ENCODE data around the gene PFN1. TPM values are rescaled to one million over a fixed set of nuclear protein-coding genes. Genes with fewer than 3 reads are reported as not detected.

Gene PFN1
- total and polyA plus RNA-seq, 10 of the 15 experiments (the other 5 are each of a cell fraction or from before 2014, with no cell fraction given), result 154 to 3,892 (median 1,918) TPM

DNA sequence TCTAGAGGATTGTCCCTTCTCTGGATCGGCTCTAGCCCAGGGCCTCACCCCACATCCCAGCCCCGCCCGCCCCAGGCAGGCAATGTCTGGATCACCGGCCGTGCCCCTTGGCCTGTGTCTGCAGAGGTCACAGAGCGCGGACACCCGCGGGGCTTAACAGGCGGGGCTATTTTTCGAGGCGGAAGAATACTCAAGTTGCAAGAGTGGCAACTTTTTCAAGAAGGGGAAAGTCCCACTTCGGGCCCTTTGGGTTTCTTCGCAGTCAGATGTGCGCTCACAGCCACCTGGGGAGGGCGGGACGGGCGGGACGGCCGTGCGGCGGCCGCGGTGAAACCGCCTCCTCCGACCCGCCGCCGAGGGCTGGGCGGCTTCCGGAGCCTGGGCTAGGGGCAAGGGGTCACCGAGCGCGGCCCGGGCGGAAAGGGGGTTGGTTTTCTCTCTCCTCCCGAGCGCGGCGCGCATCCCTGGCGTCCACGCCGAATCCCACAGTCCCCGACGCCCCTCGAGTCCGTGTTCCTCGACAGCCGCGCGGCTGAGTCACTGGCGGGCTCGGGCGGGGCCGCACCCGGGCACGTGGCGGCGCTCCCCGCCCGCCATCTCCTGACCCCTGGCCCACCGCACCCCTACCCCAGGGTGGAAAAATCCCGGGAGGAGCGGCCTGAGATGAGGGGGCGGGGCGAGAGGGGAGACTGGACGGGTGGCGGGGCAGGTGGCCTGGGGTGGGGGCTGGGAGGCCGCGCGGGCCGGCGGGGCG lies 1.2 kb upstream of the PFN1 start:
- SMC1A ChIA-PET (ENCODE audit: uncharacterized antibody, unreplicated experiment), result interaction anchor here (0.9 to 7.1 kb wide), 4 partner anchors 17 to 112 kb away, joined by 3 to 50 read pairs (median 14); partner anchors contain the start of gene SPAG7
- H3K4me3 ChIP-seq, result peak overlapping the region; percentile 96
- 0% methylated on average over 40 of the region's 75 CpGs for WGBS (ENCODE audit: insufficient coverage, insufficient replicate concordance, low lambda C conversion rate, missing lambda C conversion rate)
- H3K4me1 ChIP-seq (ENCODE audit: control insufficient read depth, insufficient read depth, low read length), result peaks cover 28% of the 10 kb centered on the region
- H3K4me2 ChIP-seq (ENCODE audit: control insufficient read depth, insufficient read depth), result peak overlapping the region; percentile 80
- H3K27me3 ChIP-seq (replicated peaks in 1 of 2; ENCODE audit: control insufficient read depth in 2 of 2, insufficient read depth in 2 of 2, low read length in 1 of 2), result no peaks in the 10 kb centered on the region
- in situ Hi-C loops (cut with MboI) (no loop called here), intact Hi-C loops (cut with micrococcal nuclease; ENCODE audit: unreplicated experiment) (loop anchor here (1.0 to 2.0 kb wide), 2 partner anchors 18 to 47 kb away; partner anchors contain the start of genes INCA1, KIF1C and SPAG7)
- peak; percentile 44 for ATAC-seq
- peak overlapping the region; percentile 61 for H2AFZ ChIP-seq (ENCODE audit: control insufficient read depth, low read depth, low read length)
- no peak for DNase-seq (ENCODE audit: low read depth, low spot score)
- peaks cover 5% of the 10 kb centered on the region for H4K20me1 ChIP-seq (ENCODE audit: control insufficient read depth, insufficient read depth)
- CTCF ChIA-PET, result interaction anchor here (3.3 to 3.4 kb wide), 2 partner anchors 17 kb away, joined by 13 to 23 read pairs; partner anchors contain the start of gene SPAG7
- FAIRE-seq, result no peak
- H3K36me3 ChIP-seq (ENCODE audit: control insufficient read depth in 2 of 2, insufficient read depth in 2 of 2, low read length in 1 of 2), result peaks cover 10 to 12% of the 10 kb centered on the region in 2 experiments
- no peaks in the 10 kb centered on the region for H3K9me3 ChIP-seq (replicated peaks; ENCODE audit: control insufficient read depth, insufficient read depth, low read length)
- peaks cover 53% of the 10 kb centered on the region for H3K79me2 ChIP-seq (ENCODE audit: control insufficient read depth, insufficient read depth, low read length)
- RAD21 ChIA-PET (ENCODE audit: unreplicated experiment), result interaction anchor here (0.9 to 9.8 kb wide), 4 partner anchors 9 to 40 kb away, joined by 4 to 73 read pairs (median 10); partner anchors contain the start of genes RNF167, SLC25A11 and SPAG7
- peak overlapping the region; percentile 85 for H3K27ac ChIP-seq (ENCODE audit: control insufficient read depth, insufficient read depth)
- H3K9ac ChIP-seq (ENCODE audit: control insufficient read depth, insufficient read depth, low read length), result peak overlapping the region; percentile 83
- POLR2A ChIA-PET, result interaction anchor here (1.0 to 17.5 kb wide), 4 partner anchors 10 to 79 kb away, joined by 4 to 272 read pairs (median 18); partner anchors contain the start of genes RNF167, SLC25A11 and SPAG7
- no TSS peak for BruUV-seq (replicated peaks)
- peak; percentile 23; the same call in 1 of the 2 replicates for TF ChIP-seq NR2C1 (IDR thresholded peaks at IDR 0.05)
- no peak for TF ChIP-seq POU2F2 (IDR thresholded peaks at IDR 0.05; ENCODE audit: borderline replicate concordance, low read depth, low read length)
- TF ChIP-seq GABPA (IDR thresholded peaks at IDR 0.05; ENCODE audit: low read depth), result no peak
- 0 out of 4 replicates have a peak, but pooled peaks of 1 of the 2 experiments have one; percentile 33 for TF ChIP-seq EP300 (IDR thresholded peaks at IDR 0.05; ENCODE audit: borderline replicate concordance in 1 of 2, control insufficient read depth in 1 of 2, low read depth in 2 of 2, low read length in 2 of 2)
- no peak for TF ChIP-seq REST (IDR thresholded peaks at IDR 0.05; ENCODE audit: low read depth, low read length)
- TF ChIP-seq ZSCAN29 (IDR thresholded peaks at IDR 0.05), result no peak
- no peak for TF ChIP-seq ESRRA (IDR thresholded peaks at IDR 0.05; ENCODE audit: low read length)
- no peak for TF ChIP-seq SRF (IDR thresholded peaks at IDR 0.05; ENCODE audit: low read depth in 2 of 2, low read length in 2 of 2)
- peak; percentile 68; the same call in 1 of the 2 replicates for TF ChIP-seq RB1 (IDR thresholded peaks at IDR 0.05; ENCODE audit: borderline replicate concordance)
- TF ChIP-seq RAD21 (IDR thresholded peaks at IDR 0.05; ENCODE audit: insufficient read depth, low read depth, low read length), result no peak
- TF ChIP-seq FOXM1 (IDR thresholded peaks at IDR 0.05; ENCODE audit: low read depth, low read length), result no peak
- TF ChIP-seq CREM (IDR thresholded peaks at IDR 0.05; ENCODE audit: low read depth), result no peak; the same call in 1 of the 2 replicates
- peak; percentile 93 for TF ChIP-seq IKZF1 (conservative IDR thresholded peaks at IDR 0.05)
- no peak for TF ChIP-seq NR2C2 (IDR thresholded peaks at IDR 0.05; ENCODE audit: borderline replicate concordance, control insufficient read depth, insufficient read length, low read depth)
- no peak for TF ChIP-seq RFX5 (IDR thresholded peaks at IDR 0.05; ENCODE audit: low read depth, low read length)
- TF ChIP-seq RCOR1 (conservative IDR thresholded peaks at IDR 0.05; ENCODE audit: low read depth, low read length), result peak; percentile 78; the same call in 1 of the 2 replicates
- TF ChIP-seq CBX5 (IDR thresholded peaks at IDR 0.05; ENCODE audit: low read depth), result no peak
- peak; percentile 83 for TF ChIP-seq POLR2A (IDR thresholded peaks at IDR 0.05; ENCODE audit: low read depth, low read length)
- 0 out of 2 replicates have a peak, but pooled peaks have one; percentile 0 for TF ChIP-seq PAX5 (IDR thresholded peaks at IDR 0.05; ENCODE audit: borderline replicate concordance, low read depth, low read length)
- peak; percentile 98 for TF ChIP-seq NR2F1 (conservative IDR thresholded peaks at IDR 0.05)

Measured in GM12878 (cell line).